IMR-90 (cell line): Measurements from ENCODE around the gene NRDC. TPM values are rescaled to one million over a fixed set of nuclear protein-coding genes. Genes with fewer than 3 reads are reported as not detected.

Experiments used
- ATAC-seq: fragments of 200-7000 bp; cut with Tn5 transposase; 2 replicates; pipeline ENCODE4 v1.9.1; 2020; ENCODE audit warnings: low read depth, mild to moderate bottlenecking, moderate library complexity
- BruUV-seq: library from RNA; stranded (reverse); fragments of 400-500 nt; replicated peaks from 2 replicates; lab custom pipeline; 2021; lab: Mats Ljungman, UMichigan
- CTCF ChIA-PET: fragments of 300-600 bp; formaldehyde crosslinking; extraction: SDS; loops from one replicate; lab custom pipeline; 2021; ENCODE audit warnings: antibody characterized with exemption; lab: Yijun Ruan, JAX
- POLR2A ChIA-PET: fragments of 300-600 bp; sonication (Branson Sonifier 250); formaldehyde crosslinking; loops from one replicate; lab custom pipeline; 2022; ENCODE audit warnings: antibody characterized with exemption; ENCODE audit not compliant: unreplicated experiment; lab: Charles Lee
- DNase-seq: peaks from one replicate; pipeline ENCODE4 v3.0.0; 2013
- H2AFZ ChIP-seq: replicated peaks from 2 replicates; pipeline ENCODE3; 2013; ENCODE audit warnings: low read length, mild to moderate bottlenecking; ENCODE audit not compliant: poor library complexity
- H2AK5ac ChIP-seq: 2 replicates; pipeline ENCODE4 v1.6.1; 2013; ENCODE audit warnings: low read depth, low read length, inconsistent platforms
- H2AK9ac ChIP-seq: replicated peaks from 2 replicates; pipeline ENCODE3; 2013; ENCODE audit warnings: mild to moderate bottlenecking, low read depth, low read length, moderate library complexity; ENCODE audit not compliant: poor library complexity
- H2BK120ac ChIP-seq: 2 replicates; pipeline ENCODE4 v1.6.1; 2013; ENCODE audit warnings: low read depth, low read length, inconsistent platforms
- H2BK15ac ChIP-seq: 3 replicates; pipeline ENCODE4 v1.6.1; 2013; ENCODE audit warnings: low read depth, low read length, inconsistent platforms
- H2BK20ac ChIP-seq: 2 replicates; pipeline ENCODE4 v1.6.1; 2013; ENCODE audit warnings: low read depth, mild to moderate bottlenecking, inconsistent platforms, low read length, moderate library complexity
- H2BK5ac ChIP-seq: 2 replicates; pipeline ENCODE4 v1.6.1; 2013; ENCODE audit warnings: mild to moderate bottlenecking, low read depth, low read length, inconsistent platforms; ENCODE audit not compliant: poor library complexity, severe bottlenecking
- H3K14ac ChIP-seq: replicated peaks from 2 replicates; pipeline ENCODE4 v1.6.1; 2013; ENCODE audit warnings: low read depth, low read length, inconsistent platforms
- H3K18ac ChIP-seq: 2 replicates; pipeline ENCODE4 v1.6.1; 2013; ENCODE audit warnings: low read depth, low read length, control low read depth
- H3K23ac ChIP-seq: 2 replicates; pipeline ENCODE4 v1.6.1; 2013; ENCODE audit warnings: low read depth, low read length, inconsistent platforms
- H3K27ac ChIP-seq: 2 replicates; pipeline ENCODE4 v1.5.1; 2013; ENCODE audit warnings: mild to moderate bottlenecking, control low read depth, low read length; ENCODE audit not compliant: insufficient read depth
- H3K27me3 ChIP-seq: 2 replicates; pipeline ENCODE4 v1.6.1; 2013; ENCODE audit warnings: low read length; ENCODE audit not compliant: control insufficient read depth, insufficient read depth
- H3K36me3 ChIP-seq: 2 replicates; pipeline ENCODE4 v1.6.1; 2013; ENCODE audit warnings: low read length, mixed read lengths; ENCODE audit not compliant: control insufficient read depth, insufficient read depth
- H3K4ac ChIP-seq: 2 replicates; pipeline ENCODE4 v1.6.1; 2013; ENCODE audit warnings: low read depth, low read length, inconsistent platforms
- H3K4me1 ChIP-seq: 2 replicates; pipeline ENCODE4 v1.6.1; 2013; ENCODE audit warnings: low read length, mixed read lengths; ENCODE audit not compliant: control insufficient read depth, insufficient read depth
- H3K4me2 ChIP-seq: 2 replicates; pipeline ENCODE4 v1.6.1; 2013; ENCODE audit warnings: low read depth, mild to moderate bottlenecking, control low read depth, low read length, moderate library complexity
- H3K4me3 ChIP-seq: 2 replicates; pipeline ENCODE4 v1.5.1; 2013; ENCODE audit warnings: low read depth, mild to moderate bottlenecking, control low read depth, low read length, moderate library complexity; ENCODE audit not compliant: insufficient read depth
- H3K56ac ChIP-seq: 2 replicates; pipeline ENCODE4 v1.6.1; 2013; ENCODE audit warnings: low read length, inconsistent platforms; ENCODE audit not compliant: insufficient read depth; ENCODE audit errors: extremely low read depth
- H3K79me1 ChIP-seq, 2 experiments: 2 replicates each; pipeline ENCODE4 v1.6.1; 2013; ENCODE audit warnings: low read length in 2 of 2, inconsistent platforms in 1 of 2, low read depth in 1 of 2
- H3K9ac ChIP-seq: 2 replicates; pipeline ENCODE4 v1.6.1; 2013; ENCODE audit warnings: low read depth, low read length, control low read depth
- H3K9me1 ChIP-seq: 2 replicates; pipeline ENCODE4 v1.6.1; 2013; ENCODE audit warnings: low read length, inconsistent platforms; ENCODE audit not compliant: insufficient read depth
- H3K9me3 ChIP-seq: 2 replicates; pipeline ENCODE4 v1.6.1; 2013; ENCODE audit warnings: low read length; ENCODE audit not compliant: control insufficient read depth, insufficient read depth
- H4K20me1 ChIP-seq: 2 replicates; pipeline ENCODE4 v1.6.1; 2013; ENCODE audit warnings: low read length, inconsistent platforms; ENCODE audit not compliant: insufficient read depth
- H4K5ac ChIP-seq: 2 replicates; pipeline ENCODE4 v1.6.1; 2013; ENCODE audit warnings: mild to moderate bottlenecking, low read depth, low read length, control low read depth
- H4K8ac ChIP-seq, 2 experiments: 2 replicates each; pipeline ENCODE4 v1.6.1; 2013; ENCODE audit warnings: low read depth in 2 of 2, low read length in 2 of 2, control low read depth in 1 of 2, inconsistent platforms in 1 of 2
- H4K91ac ChIP-seq: 2 replicates; pipeline ENCODE4 v1.6.1; 2013; ENCODE audit warnings: low read depth, low read length, inconsistent platforms; ENCODE audit not compliant: insufficient read depth
- CEBPB ChIP-seq: IDR thresholded peaks from 2 replicates; pipeline ENCODE4 v1.6.1; 2012; ENCODE audit warnings: low read depth, low read length, improper control_type of control experiment
- CTCF ChIP-seq: conservative IDR thresholded peaks from 2 replicates; pipeline ENCODE4 v1.5.1; 2012; ENCODE audit warnings: mild to moderate bottlenecking, low read depth, low read length, improper control_type of control experiment
- ELK1 ChIP-seq: fragments of 150-350 bp; IDR thresholded peaks from 2 replicates; pipeline ENCODE4 v1.6.1; 2016; ENCODE audit warnings: low read depth, mild to moderate bottlenecking, low read length, moderate library complexity, borderline replicate concordance
- FOS ChIP-seq: fragments of 150-350 bp; IDR thresholded peaks from 2 replicates; pipeline ENCODE4 v1.6.1; 2016; ENCODE audit warnings: low read depth, low read length
- MAFK ChIP-seq: IDR thresholded peaks from 2 replicates; pipeline ENCODE4 v1.6.1; 2012; ENCODE audit warnings: low read depth, low read length, improper control_type of control experiment
- MAZ ChIP-seq: IDR thresholded peaks from 2 replicates; pipeline ENCODE4 v1.6.1; 2012; ENCODE audit warnings: low read depth, mild to moderate bottlenecking, low read length, improper control_type of control experiment, moderate library complexity, borderline replicate concordance
- NFE2L2 ChIP-seq: fragments of 150-350 bp; IDR thresholded peaks from 2 replicates; pipeline ENCODE4 v1.6.1; 2016; ENCODE audit warnings: low read depth, mild to moderate bottlenecking, low read length
- POLR2A ChIP-seq: IDR thresholded peaks from 2 replicates; pipeline ENCODE4 v1.6.1; 2012; ENCODE audit warnings: mild to moderate bottlenecking, low read depth, low read length
- RAD21 ChIP-seq: IDR thresholded peaks from 2 replicates; pipeline ENCODE4 v1.6.1; 2012; ENCODE audit warnings: low read length, improper control_type of control experiment
- RCOR1 ChIP-seq: IDR thresholded peaks from 2 replicates; pipeline ENCODE4 v1.6.1; 2012; ENCODE audit warnings: mild to moderate bottlenecking, low read length, improper control_type of control experiment; ENCODE audit not compliant: insufficient replicate concordance
- RFX5 ChIP-seq: IDR thresholded peaks from 2 replicates; pipeline ENCODE4 v1.8.0; 2012; ENCODE audit warnings: low read depth, mild to moderate bottlenecking, low read length, moderate library complexity
- SMC3 ChIP-seq: fragments of 150-350 bp; IDR thresholded peaks from 2 replicates; pipeline ENCODE4 v1.6.1; 2016; ENCODE audit warnings: low read depth, mild to moderate bottlenecking, antibody characterized with exemption, low read length, moderate library complexity
- USF2 ChIP-seq: fragments of 150-350 bp; IDR thresholded peaks from 2 replicates; pipeline ENCODE4 v1.6.1; 2017; ENCODE audit warnings: mild to moderate bottlenecking, antibody characterized with exemption, low read length, low read depth
- WGBS, 2 experiments: methylation state at CpG; one replicate each; pipeline versions ENCODE4 v1.1.5 to v1.1.7; 2013; ENCODE audit warnings: missing lambda C conversion rate in 2 of 2; ENCODE audit not compliant: insufficient read length in 1 of 2; ENCODE audit errors: extremely low coverage in 2 of 2; 5-methylcytosine and 5-hydroxymethylcytosine counted together
- dilution Hi-C: fragments of 300-500 bp; cut with HindIII; formaldehyde crosslinking; loops from one replicate; pipeline ENCODE4 v1.14.3; 2018; ENCODE audit warnings: low sequenced_read_pairs; ENCODE audit not compliant: unreplicated experiment
- in situ Hi-C: fragments of 300-500 bp; cut with MboI; formaldehyde crosslinking; loops from 3 replicates; pipeline ENCODE4 v1.14.3; 2019; ENCODE audit warnings: low sequenced_read_pairs, inconsistent platforms, mixed read lengths
- intact Hi-C: fragments of 100-400 bp; cut with micrococcal nuclease; formaldehyde crosslinking; loops from 2 replicates; pipeline ENCODE4 v1.10.0; 2022
- polyA plus RNA-seq, 3 experiments: library from polyadenylated mRNA; depleted of rRNA; stranded (reverse); fragments of >200 nt; gene quantifications; 2 replicates each; pipeline ENCODE4 v1.2.3, GENCODE V29; 2012; ENCODE audit warnings: low replicate concordance in 1 of 3
- total RNA-seq: library from RNA; depleted of rRNA; stranded (reverse); fragments of >200 nt; gene quantifications from 2 replicates; pipeline ENCODE4 v1.2.3, GENCODE V29; 2012

Gene NRDC
- total and polyA plus RNA-seq, 2 of the 4 experiments (the other 2 are of a cell fraction): 75.8 to 84.7 TPM

DNA sequence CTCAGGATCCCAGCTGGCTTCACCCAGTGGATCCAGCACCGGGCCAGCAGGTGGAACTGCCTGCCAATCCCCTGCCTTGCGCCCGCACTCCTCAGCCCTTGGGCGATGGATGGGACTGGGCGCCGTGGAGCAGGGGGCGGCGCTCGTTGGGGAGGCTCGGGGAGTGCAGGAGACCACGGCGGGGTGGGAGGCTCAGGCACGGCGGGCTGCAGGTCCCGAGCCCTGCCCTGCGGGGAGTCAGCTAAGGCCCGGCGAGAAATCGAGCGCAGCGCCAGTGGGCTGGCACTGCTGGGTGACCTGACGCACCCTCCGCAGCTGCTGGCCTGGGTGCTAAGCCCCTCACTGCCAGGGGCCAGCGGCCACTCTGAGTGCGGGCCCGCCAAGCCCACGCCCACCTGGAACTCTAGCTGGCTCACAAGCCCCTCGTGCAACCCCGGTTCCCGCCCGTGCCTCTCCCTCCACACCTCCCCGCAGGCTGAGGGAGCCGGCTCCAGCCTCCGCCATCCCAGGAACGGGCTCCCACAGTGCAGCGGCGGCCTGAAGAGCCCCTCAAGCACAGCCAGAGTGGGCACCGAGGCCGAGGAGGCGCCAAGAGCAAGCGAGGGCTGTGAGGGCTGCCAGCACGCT, 31.1 kb downstream of the NRDC start:
- Histone ChIP-seq H2AFZ (no peak overlapping the region), H3K79me1 (peaks cover 34 to 60% of the 10 kb centered on the region in 2 experiments), H3K4me2 (no peak overlapping the region), H3K27me3 (no peaks in the 10 kb centered on the region), H4K20me1 (peaks cover 11% of the 10 kb centered on the region), H2BK15ac (no peak overlapping the region), H3K14ac (no peak overlapping the region), H3K9me3 (no peaks in the 10 kb centered on the region), H2AK5ac (no peak overlapping the region), H3K4me1 (no peaks in the 10 kb centered on the region), H3K9me1 (no peaks in the 10 kb centered on the region), H4K5ac (no peak overlapping the region), H2BK20ac (no peak overlapping the region), H4K8ac (no peak overlapping the region), H3K27ac (no peak overlapping the region), H2AK9ac (no peak overlapping the region), H3K23ac (no peak overlapping the region), H3K36me3 (peaks cover 6% of the 10 kb centered on the region), H2BK5ac (no peak overlapping the region), H3K56ac (no peak overlapping the region), H4K91ac (no peak overlapping the region), H2BK120ac (no peak overlapping the region), H3K18ac (no peak overlapping the region), H3K9ac (no peak overlapping the region), H3K4me3 (no peak overlapping the region), H3K4ac (no peak overlapping the region)
- DNase-seq (no peak), ATAC-seq (no peak)
- in situ Hi-C loops (no loop called here), intact Hi-C loops (no loop called here), dilution Hi-C loops (no loop called here)
- no peak for TF ChIP-seq MAFK
- no peak for TF ChIP-seq MAZ
- TF ChIP-seq USF2: no peak
- no peak for TF ChIP-seq CTCF
- TF ChIP-seq SMC3: no peak
- TF ChIP-seq NFE2L2: no peak
- no peak for TF ChIP-seq CEBPB
- no peak for TF ChIP-seq RFX5
- no peak for TF ChIP-seq RAD21
- no peak for TF ChIP-seq POLR2A
- no peak for TF ChIP-seq RCOR1
- no peak for TF ChIP-seq FOS
- TF ChIP-seq ELK1: no peak
- WGBS, 2 experiments: 100% methylated on average over 12 of the region's 42 CpGs; no CpG with 5 or more reads in 1 of the 2 experiments
- ChIA-PET CTCF (no interaction called here), POLR2A (no interaction called here)
- BruUV-seq: no TSS peak
